HL-60 (cell line): ENCODE measurements around the gene HMOX2.

Source experiments
- DNase-seq, 2 experiments: peaks; one replicate each; pipeline ENCODE4 v3.0.0-alpha.2; 2010 to 2020; ENCODE audit warnings: low read depth in 1 of 2, low spot score in 1 of 2
- H3K27ac ChIP-seq: fragments of 250-450 bp; sonication (Bioruptor Pico); replicated peaks from 2 replicates; pipeline ENCODE4 v1.5.1; 2020; ENCODE audit warnings: mild to moderate bottlenecking, moderate library complexity
- H3K27me3 ChIP-seq: fragments of 250-450 bp; sonication (Bioruptor Pico); 2 replicates; pipeline ENCODE4 v1.5.1; 2021; ENCODE audit warnings: mild to moderate bottlenecking, moderate library complexity; ENCODE audit not compliant: insufficient read depth, poor library complexity, severe bottlenecking
- H3K4me3 ChIP-seq: replicated peaks from 2 replicates; pipeline ENCODE4 v1.5.1; 2011; ENCODE audit warnings: mild to moderate bottlenecking, control low read depth, low read length; ENCODE audit not compliant: insufficient read depth
- GABPA ChIP-seq: IDR thresholded peaks from 2 replicates; pipeline ENCODE4 v1.6.1; 2012; ENCODE audit warnings: low read depth
- POLR2AphosphoS5 ChIP-seq: IDR thresholded peaks from 2 replicates; pipeline ENCODE4 v1.6.1; 2012; ENCODE audit warnings: low read depth
- SPI1 ChIP-seq: IDR thresholded peaks from 2 replicates; pipeline ENCODE4 v1.6.1; 2012; ENCODE audit warnings: low read depth, mild to moderate bottlenecking, borderline replicate concordance
- TF ChIP-seq, protein P1 (sequence below): IDR thresholded peaks from one replicate; pipeline ENCODE4 v1.5.1; 2011; ENCODE audit warnings: low read length, control low read depth, inconsistent platforms; ENCODE audit not compliant: insufficient read depth
- TF ChIP-seq, protein P2 (sequence below): IDR thresholded peaks from 2 replicates; pipeline ENCODE4 v1.6.1; 2012; ENCODE audit warnings: low read depth; ENCODE audit not compliant: insufficient replicate concordance

The HMOX2 gene

DNA sequence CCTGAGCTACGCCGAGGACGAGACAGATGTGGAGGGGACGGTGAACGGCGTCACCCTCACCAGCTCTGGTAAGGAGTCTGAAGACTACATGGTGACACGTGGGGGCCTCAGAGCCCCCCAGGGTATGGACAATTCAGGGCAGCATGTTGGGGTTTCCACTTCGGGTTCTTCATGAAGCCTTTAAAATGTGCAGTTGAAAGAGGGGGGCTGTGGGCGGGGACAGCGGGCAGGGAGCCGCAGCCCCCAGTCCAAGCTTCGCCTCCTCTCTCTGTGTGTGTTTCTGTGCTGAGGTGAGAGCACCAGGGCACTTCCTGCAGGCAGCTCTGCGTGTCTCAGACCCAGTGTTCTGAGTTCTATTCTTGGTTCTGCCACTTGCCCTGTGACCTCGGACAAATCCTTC is 25.8 kb upstream of the HMOX2 start:
- DNase-seq = no peak
- Histone ChIP-seq H3K4me3 (no peak overlapping the region), H3K27me3 (no peaks in the 10 kb centered on the region), H3K27ac (no peak overlapping the region)
- TF ChIP-seq, protein P1, sequence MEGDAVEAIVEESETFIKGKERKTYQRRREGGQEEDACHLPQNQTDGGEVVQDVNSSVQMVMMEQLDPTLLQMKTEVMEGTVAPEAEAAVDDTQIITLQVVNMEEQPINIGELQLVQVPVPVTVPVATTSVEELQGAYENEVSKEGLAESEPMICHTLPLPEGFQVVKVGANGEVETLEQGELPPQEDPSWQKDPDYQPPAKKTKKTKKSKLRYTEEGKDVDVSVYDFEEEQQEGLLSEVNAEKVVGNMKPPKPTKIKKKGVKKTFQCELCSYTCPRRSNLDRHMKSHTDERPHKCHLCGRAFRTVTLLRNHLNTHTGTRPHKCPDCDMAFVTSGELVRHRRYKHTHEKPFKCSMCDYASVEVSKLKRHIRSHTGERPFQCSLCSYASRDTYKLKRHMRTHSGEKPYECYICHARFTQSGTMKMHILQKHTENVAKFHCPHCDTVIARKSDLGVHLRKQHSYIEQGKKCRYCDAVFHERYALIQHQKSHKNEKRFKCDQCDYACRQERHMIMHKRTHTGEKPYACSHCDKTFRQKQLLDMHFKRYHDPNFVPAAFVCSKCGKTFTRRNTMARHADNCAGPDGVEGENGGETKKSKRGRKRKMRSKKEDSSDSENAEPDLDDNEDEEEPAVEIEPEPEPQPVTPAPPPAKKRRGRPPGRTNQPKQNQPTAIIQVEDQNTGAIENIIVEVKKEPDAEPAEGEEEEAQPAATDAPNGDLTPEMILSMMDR = no peak
- no peak for TF ChIP-seq GABPA
- TF ChIP-seq, protein P2, sequence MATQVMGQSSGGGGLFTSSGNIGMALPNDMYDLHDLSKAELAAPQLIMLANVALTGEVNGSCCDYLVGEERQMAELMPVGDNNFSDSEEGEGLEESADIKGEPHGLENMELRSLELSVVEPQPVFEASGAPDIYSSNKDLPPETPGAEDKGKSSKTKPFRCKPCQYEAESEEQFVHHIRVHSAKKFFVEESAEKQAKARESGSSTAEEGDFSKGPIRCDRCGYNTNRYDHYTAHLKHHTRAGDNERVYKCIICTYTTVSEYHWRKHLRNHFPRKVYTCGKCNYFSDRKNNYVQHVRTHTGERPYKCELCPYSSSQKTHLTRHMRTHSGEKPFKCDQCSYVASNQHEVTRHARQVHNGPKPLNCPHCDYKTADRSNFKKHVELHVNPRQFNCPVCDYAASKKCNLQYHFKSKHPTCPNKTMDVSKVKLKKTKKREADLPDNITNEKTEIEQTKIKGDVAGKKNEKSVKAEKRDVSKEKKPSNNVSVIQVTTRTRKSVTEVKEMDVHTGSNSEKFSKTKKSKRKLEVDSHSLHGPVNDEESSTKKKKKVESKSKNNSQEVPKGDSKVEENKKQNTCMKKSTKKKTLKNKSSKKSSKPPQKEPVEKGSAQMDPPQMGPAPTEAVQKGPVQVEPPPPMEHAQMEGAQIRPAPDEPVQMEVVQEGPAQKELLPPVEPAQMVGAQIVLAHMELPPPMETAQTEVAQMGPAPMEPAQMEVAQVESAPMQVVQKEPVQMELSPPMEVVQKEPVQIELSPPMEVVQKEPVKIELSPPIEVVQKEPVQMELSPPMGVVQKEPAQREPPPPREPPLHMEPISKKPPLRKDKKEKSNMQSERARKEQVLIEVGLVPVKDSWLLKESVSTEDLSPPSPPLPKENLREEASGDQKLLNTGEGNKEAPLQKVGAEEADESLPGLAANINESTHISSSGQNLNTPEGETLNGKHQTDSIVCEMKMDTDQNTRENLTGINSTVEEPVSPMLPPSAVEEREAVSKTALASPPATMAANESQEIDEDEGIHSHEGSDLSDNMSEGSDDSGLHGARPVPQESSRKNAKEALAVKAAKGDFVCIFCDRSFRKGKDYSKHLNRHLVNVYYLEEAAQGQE = no peak
- no peak for TF ChIP-seq SPI1
- TF ChIP-seq POLR2AphosphoS5 = no peak

DNA sequence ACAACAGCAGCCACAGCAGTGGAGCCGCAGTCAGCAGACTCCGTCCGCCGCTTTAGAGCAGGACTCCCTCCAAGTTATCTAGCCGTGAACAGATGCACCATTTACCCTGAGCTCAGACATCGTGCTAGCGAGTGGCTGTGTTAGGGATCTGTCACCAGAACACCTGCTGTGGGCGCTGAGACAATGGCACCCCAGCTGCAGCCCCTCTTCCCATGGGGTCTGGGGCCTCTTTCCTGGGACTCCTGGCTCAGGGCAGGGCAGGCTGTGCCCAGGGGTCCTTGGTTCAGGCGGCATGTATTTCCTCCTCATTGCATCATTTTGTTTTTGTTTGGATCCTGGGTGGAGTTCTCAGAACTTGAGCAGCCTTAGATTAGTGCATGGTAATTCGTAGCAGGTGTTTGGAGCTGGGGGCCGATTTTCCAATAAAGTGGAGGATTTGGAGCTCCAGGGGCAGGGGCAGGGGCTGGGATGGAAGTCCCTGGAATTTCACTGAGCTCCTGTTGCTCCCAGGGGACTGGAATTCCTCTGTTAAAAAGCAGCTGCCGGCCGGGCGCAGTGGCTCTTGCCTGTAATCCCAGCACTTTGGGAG is 25.2 kb upstream of the HMOX2 start:
- Histone ChIP-seq H3K27ac (no peak overlapping the region), H3K4me3 (no peak overlapping the region), H3K27me3 (no peaks in the 10 kb centered on the region)
- no peak for DNase-seq
- TF ChIP-seq, protein P2 = no peak
- TF ChIP-seq SPI1 (no peak), POLR2AphosphoS5 (no peak)
- TF ChIP-seq, protein P1 = no peak

DNA sequence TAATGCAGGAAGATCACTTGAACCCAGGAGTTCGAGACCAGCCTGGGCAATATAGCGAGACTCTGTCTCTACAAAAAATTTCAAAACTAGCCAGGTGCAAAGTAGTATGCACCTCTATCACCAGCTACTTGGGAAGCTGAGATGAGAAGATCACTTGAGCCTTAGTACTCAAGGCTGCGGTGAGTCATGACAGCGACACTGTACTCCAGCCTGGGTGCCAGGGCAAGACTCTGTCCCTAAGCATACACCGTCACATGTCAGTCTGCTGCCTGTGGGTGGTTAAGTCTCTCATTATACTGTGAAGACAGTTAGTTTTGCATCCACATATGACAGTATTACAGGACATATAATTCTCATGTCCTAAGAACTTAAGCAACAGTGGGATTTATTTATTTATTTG is 23.5 kb upstream of the HMOX2 start:
- no peaks in the 10 kb centered on the region for H3K27me3 ChIP-seq
- DNase-seq = no peak
- no peak overlapping the region for H3K27ac ChIP-seq
- TF ChIP-seq, protein P2 = no peak
- no peak for TF ChIP-seq POLR2AphosphoS5
- TF ChIP-seq, protein P1 = no peak
- H3K4me3 ChIP-seq = no peak overlapping the region
